Trophoblast cell (in vitro differentiated cells and primary cell): Measurements from ENCODE around the gene NXF3.

Source experiments
- DNase-seq, 2 donors: peaks; one replicate each; pipeline ENCODE4 v3.0.0-alpha.2; 2016
- H2AFZ ChIP-seq: 2 replicates; pipeline ENCODE4 v1.6.1; 2013; ENCODE audit warnings: low read length, moderate library complexity, mild to moderate bottlenecking; ENCODE audit not compliant: insufficient read depth, poor library complexity
- H2AK5ac ChIP-seq: 2 replicates; pipeline ENCODE4 v1.6.1; 2013; ENCODE audit warnings: mild to moderate bottlenecking, low read length
- H2BK120ac ChIP-seq: 2 replicates; pipeline ENCODE4 v1.6.1; 2013; ENCODE audit warnings: low read length, mild to moderate bottlenecking, moderate library complexity; ENCODE audit not compliant: insufficient read depth, poor library complexity
- H2BK12ac ChIP-seq: 2 replicates; pipeline ENCODE4 v1.6.1; 2013; ENCODE audit warnings: mild to moderate bottlenecking, low read length, moderate library complexity
- H2BK5ac ChIP-seq: 2 replicates; pipeline ENCODE4 v1.6.1; 2013; ENCODE audit warnings: low read length, low read depth, moderate library complexity, mild to moderate bottlenecking; ENCODE audit not compliant: poor library complexity
- H3K14ac ChIP-seq: 2 replicates; pipeline ENCODE4 v1.6.1; 2013; ENCODE audit warnings: mild to moderate bottlenecking, low read length
- H3K18ac ChIP-seq: 2 replicates; pipeline ENCODE4 v1.6.1; 2013; ENCODE audit warnings: mild to moderate bottlenecking, low read length
- H3K23ac ChIP-seq: 2 replicates; pipeline ENCODE4 v1.6.1; 2013; ENCODE audit warnings: low read length
- H3K27ac ChIP-seq: 2 replicates; pipeline ENCODE4 v1.5.1; 2013; ENCODE audit warnings: low read depth, mild to moderate bottlenecking, inconsistent platforms, low read length, moderate library complexity
- H3K27me3 ChIP-seq: 2 replicates; pipeline ENCODE4 v1.6.1; 2013; ENCODE audit warnings: inconsistent platforms, mild to moderate bottlenecking, low read length, moderate library complexity; ENCODE audit not compliant: insufficient read depth
- H3K36me3 ChIP-seq, 2 experiments: 1 replicate in 1 of 2; 2 replicates in 1 of 2; pipeline ENCODE4 v1.6.1; 2013; ENCODE audit warnings: low read length in 2 of 2, mild to moderate bottlenecking in 2 of 2, moderate library complexity in 1 of 2; ENCODE audit not compliant: insufficient read depth in 2 of 2, control insufficient read depth in 1 of 2
- H3K4ac ChIP-seq: 2 replicates; pipeline ENCODE4 v1.6.1; 2013; ENCODE audit warnings: low read depth, mild to moderate bottlenecking, low read length, moderate library complexity
- H3K4me1 ChIP-seq, 2 experiments: 1 replicate in 1 of 2; 2 replicates in 1 of 2; pipeline ENCODE4 v1.6.1; 2013; ENCODE audit warnings: low read length in 2 of 2, mild to moderate bottlenecking in 2 of 2, moderate library complexity in 1 of 2; ENCODE audit not compliant: insufficient read depth in 2 of 2, control insufficient read depth in 1 of 2
- H3K4me2 ChIP-seq: 2 replicates; pipeline ENCODE4 v1.6.1; 2013; ENCODE audit warnings: inconsistent platforms, mild to moderate bottlenecking, low read length, moderate library complexity
- H3K4me3 ChIP-seq: 2 replicates; pipeline ENCODE4 v1.5.1; 2013; ENCODE audit warnings: mild to moderate bottlenecking, low read depth, low read length, inconsistent platforms
- H3K79me1 ChIP-seq: one replicate; pipeline ENCODE4 v1.6.1; 2013; ENCODE audit warnings: low read length
- H3K79me2 ChIP-seq: 2 replicates; pipeline ENCODE4 v1.6.1; 2013; ENCODE audit warnings: low read length, mild to moderate bottlenecking; ENCODE audit not compliant: control insufficient read depth, insufficient read depth, poor library complexity
- H3K9ac ChIP-seq: 2 replicates; pipeline ENCODE4 v1.6.1; 2013; ENCODE audit warnings: mild to moderate bottlenecking, low read length
- H3K9me3 ChIP-seq: 2 replicates; pipeline ENCODE4 v1.6.1; 2013; ENCODE audit warnings: low read depth, mild to moderate bottlenecking, control low read depth, inconsistent platforms, low read length; ENCODE audit not compliant: insufficient read depth
- H4K12ac ChIP-seq: 2 replicates; pipeline ENCODE4 v1.6.1; 2013; ENCODE audit warnings: low read depth, mild to moderate bottlenecking, low read length, moderate library complexity
- H4K8ac ChIP-seq: 2 replicates; pipeline ENCODE4 v1.6.1; 2013; ENCODE audit warnings: low read depth, mild to moderate bottlenecking, low read length, moderate library complexity
- H4K91ac ChIP-seq: one replicate; pipeline ENCODE4 v1.6.1; 2013; ENCODE audit warnings: low read depth, mild to moderate bottlenecking, low read length, moderate library complexity
- WGBS: extraction: QIAGEN DNeasy Blood & Tissue Kit; methylation state at CpG from one replicate; pipeline ENCODE4 v1.1.7; 2013; ENCODE audit warnings: missing lambda C conversion rate; ENCODE audit not compliant: insufficient read length, insufficient coverage; ENCODE audit errors: extremely low coverage; 5-methylcytosine and 5-hydroxymethylcytosine counted together

NXF3 gene

GRCh38 chrX:103099691-103100090 lies 6.7 kb upstream of the NXF3 start:
- Histone ChIP-seq H3K4me2 (no peak overlapping the region), H3K79me1 (no peaks in the 10 kb centered on the region), H2BK5ac (no peak overlapping the region), H3K23ac (no peak overlapping the region), H3K9ac (no peak overlapping the region), H3K4me1 (no peaks in the 10 kb centered on the region), H3K36me3 (no peaks in the 10 kb centered on the region), H4K91ac (no peak overlapping the region), H3K4ac (no peak overlapping the region), H2BK12ac (no peak overlapping the region), H3K14ac (no peak overlapping the region), H2AFZ (no peak overlapping the region), H2AK5ac (no peak overlapping the region), H3K79me2 (no peaks in the 10 kb centered on the region), H3K27ac (no peak overlapping the region), H3K27me3 (no peaks in the 10 kb centered on the region), H4K12ac (no peak overlapping the region), H3K4me3 (no peak overlapping the region), H3K9me3 (no peaks in the 10 kb centered on the region), H4K8ac (no peak overlapping the region), H3K18ac (no peak overlapping the region), H2BK120ac (no peak overlapping the region)
- no peak for DNase-seq
- WGBS, result no CpG with 5 or more reads among the region's 4 CpGs

- H3K36me3 ChIP-seq, result no peaks in the 10 kb centered on the region
- H2BK5ac ChIP-seq, result no peak overlapping the region
- no peak overlapping the region for H3K27ac ChIP-seq
- no peak overlapping the region for H2BK12ac ChIP-seq
- no peaks in the 10 kb centered on the region for H3K4me1 ChIP-seq
- H3K14ac ChIP-seq, result no peak overlapping the region
- H3K79me2 ChIP-seq, result no peaks in the 10 kb centered on the region
- no peak for DNase-seq
- no peak overlapping the region for H3K4me3 ChIP-seq
- H3K23ac ChIP-seq, result no peak overlapping the region
- WGBS, result no CpG with 5 or more reads among the region's 2 CpGs
- no peak overlapping the region for H2BK120ac ChIP-seq
- no peak overlapping the region for H2AK5ac ChIP-seq
- H3K79me1 ChIP-seq, result no peaks in the 10 kb centered on the region
- no peak overlapping the region for H3K9ac ChIP-seq
- no peaks in the 10 kb centered on the region for H3K9me3 ChIP-seq
- H4K12ac ChIP-seq, result no peak overlapping the region
- H4K91ac ChIP-seq, result no peak overlapping the region
- H3K18ac ChIP-seq, result no peak overlapping the region
- H4K8ac ChIP-seq, result no peak overlapping the region
- H3K4me2 ChIP-seq, result no peak overlapping the region
- no peak overlapping the region for H2AFZ ChIP-seq
- H3K4ac ChIP-seq, result no peak overlapping the region
- H3K27me3 ChIP-seq, result no peaks in the 10 kb centered on the region
These were observed 5.5 kb upstream of the NXF3 start for GRCh38 chrX:103098488-103098887.

GRCh38 chrX:103081051-103081450 lies 11.9 kb downstream of the NXF3 start:
- H2BK120ac ChIP-seq, result no peak overlapping the region
- no peak for DNase-seq
- no CpG with 5 or more reads among the region's 6 CpGs for WGBS
- no peak overlapping the region for H3K4me3 ChIP-seq
- H3K4me1 ChIP-seq, result no peaks in the 10 kb centered on the region
- H3K18ac ChIP-seq, result no peak overlapping the region
- H4K91ac ChIP-seq, result no peak overlapping the region
- no peak overlapping the region for H4K8ac ChIP-seq
- H3K36me3 ChIP-seq, result no peaks in the 10 kb centered on the region
- no peaks in the 10 kb centered on the region for H3K79me1 ChIP-seq
- no peak overlapping the region for H2AK5ac ChIP-seq
- H3K4ac ChIP-seq, result no peak overlapping the region
- H3K27ac ChIP-seq, result no peak overlapping the region
- no peak overlapping the region for H3K23ac ChIP-seq
- H3K14ac ChIP-seq, result no peak overlapping the region
- H3K79me2 ChIP-seq, result no peaks in the 10 kb centered on the region
- no peaks in the 10 kb centered on the region for H3K27me3 ChIP-seq
- H3K9ac ChIP-seq, result no peak overlapping the region
- no peak overlapping the region for H4K12ac ChIP-seq
- no peaks in the 10 kb centered on the region for H3K9me3 ChIP-seq
- H2BK5ac ChIP-seq, result no peak overlapping the region
- H2AFZ ChIP-seq, result no peak overlapping the region
- H2BK12ac ChIP-seq, result no peak overlapping the region
- no peak overlapping the region for H3K4me2 ChIP-seq

- H3K27me3 ChIP-seq, result no peaks in the 10 kb centered on the region
- no peak overlapping the region for H3K4me2 ChIP-seq
- no CpG with 5 or more reads among the region's 5 CpGs for WGBS
- H3K14ac ChIP-seq, result no peak overlapping the region
- no peak overlapping the region for H2BK5ac ChIP-seq
- H2BK12ac ChIP-seq, result no peak overlapping the region
- H3K18ac ChIP-seq, result no peak overlapping the region
- H3K23ac ChIP-seq, result no peak overlapping the region
- no peaks in the 10 kb centered on the region for H3K79me2 ChIP-seq
- DNase-seq, result no peak
- no peaks in the 10 kb centered on the region for H3K36me3 ChIP-seq
- no peak overlapping the region for H4K8ac ChIP-seq
- H3K9ac ChIP-seq, result no peak overlapping the region
- no peak overlapping the region for H3K4me3 ChIP-seq
- no peak overlapping the region for H3K27ac ChIP-seq
- H4K12ac ChIP-seq, result no peak overlapping the region
- no peak overlapping the region for H4K91ac ChIP-seq
- no peak overlapping the region for H2AFZ ChIP-seq
- H3K4ac ChIP-seq, result no peak overlapping the region
- no peak overlapping the region for H2BK120ac ChIP-seq
- no peaks in the 10 kb centered on the region for H3K4me1 ChIP-seq
- H3K79me1 ChIP-seq, result no peaks in the 10 kb centered on the region
- H3K9me3 ChIP-seq, result no peaks in the 10 kb centered on the region
- H2AK5ac ChIP-seq, result no peak overlapping the region
These were observed 19.5 kb downstream of the NXF3 start for GRCh38 chrX:103073467-103073866.
